ENCODE data around the gene RENBP.

RENBP gene

GRCh38 chrX:153913701-153914100 lies 30.7 kb downstream of the RENBP start:
- peaks cover 1% of the 10 kb centered on the region for H3K36me3 ChIP-seq (ENCODE audit: control insufficient read depth, insufficient read depth, low read length)
- DNase-seq (ENCODE audit: extremely low read depth, insufficient read length), result no peak
- TF ChIP-seq CTCF (IDR thresholded peaks at IDR 0.05; ENCODE audit: insufficient read depth, low read length, poor library complexity, severe bottlenecking), result no peak
- no peak overlapping the region for H3K4me3 ChIP-seq (replicated peaks; ENCODE audit: low read depth, low read length)
- no peaks in the 10 kb centered on the region for H3K27me3 ChIP-seq (replicated peaks; ENCODE audit: control insufficient read depth, insufficient read depth, low read length)

GRCh38 chrX:153913211-153913610 lies 31.2 kb downstream of the RENBP start:
- TF ChIP-seq CTCF (IDR thresholded peaks at IDR 0.05; ENCODE audit: insufficient read depth, low read length, poor library complexity, severe bottlenecking), result no peak
- H3K4me3 ChIP-seq (replicated peaks; ENCODE audit: low read depth, low read length), result no peak overlapping the region
- peaks cover 1% of the 10 kb centered on the region for H3K36me3 ChIP-seq (ENCODE audit: control insufficient read depth, insufficient read depth, low read length)
- DNase-seq (ENCODE audit: extremely low read depth, insufficient read length), result no peak
- H3K27me3 ChIP-seq (replicated peaks; ENCODE audit: control insufficient read depth, insufficient read depth, low read length), result no peaks in the 10 kb centered on the region

GRCh38 chrX:153911798-153912197 lies 32.6 kb downstream of the RENBP start:
- no peak overlapping the region for H3K4me3 ChIP-seq (replicated peaks; ENCODE audit: low read depth, low read length)
- H3K27me3 ChIP-seq (replicated peaks; ENCODE audit: control insufficient read depth, insufficient read depth, low read length), result no peaks in the 10 kb centered on the region
- no peak for DNase-seq (ENCODE audit: extremely low read depth, insufficient read length)
- TF ChIP-seq CTCF (IDR thresholded peaks at IDR 0.05; ENCODE audit: insufficient read depth, low read length, poor library complexity, severe bottlenecking), result no peak
- H3K36me3 ChIP-seq (ENCODE audit: control insufficient read depth, insufficient read depth, low read length), result peaks cover 3% of the 10 kb centered on the region

- Histone ChIP-seq H3K36me3 (ENCODE audit: control insufficient read depth, insufficient read depth, low read length) (peaks cover 3% of the 10 kb centered on the region), H3K27me3 (replicated peaks; ENCODE audit: control insufficient read depth, insufficient read depth, low read length) (no peaks in the 10 kb centered on the region), H3K4me3 (replicated peaks; ENCODE audit: low read depth, low read length) (no peak overlapping the region)
- no peak for TF ChIP-seq CTCF (IDR thresholded peaks at IDR 0.05; ENCODE audit: insufficient read depth, low read length, poor library complexity, severe bottlenecking)
- no peak for DNase-seq (ENCODE audit: extremely low read depth, insufficient read length)
These were observed 34.0 kb downstream of the RENBP start for GRCh38 chrX:153910446-153910845.

- TF ChIP-seq CTCF (IDR thresholded peaks at IDR 0.05; ENCODE audit: insufficient read depth, low read length, poor library complexity, severe bottlenecking), result no peak
- no peak for DNase-seq (ENCODE audit: extremely low read depth, insufficient read length)
- Histone ChIP-seq H3K36me3 (ENCODE audit: control insufficient read depth, insufficient read depth, low read length) (peaks cover 3% of the 10 kb centered on the region), H3K27me3 (replicated peaks; ENCODE audit: control insufficient read depth, insufficient read depth, low read length) (no peaks in the 10 kb centered on the region), H3K4me3 (replicated peaks; ENCODE audit: low read depth, low read length) (no peak overlapping the region)
These were observed 34.5 kb downstream of the RENBP start for GRCh38 chrX:153909980-153910360.
